ENCODE results near the gene SMIM38. TPM values are rescaled to one million over a fixed set of nuclear protein-coding genes. Genes with fewer than 3 reads are reported as not detected.

The SMIM38 gene
- total RNA-seq, 1 experiment from 2014 or later, result 0.09 TPM

- no peak overlapping the region for H2BK5ac ChIP-seq (ENCODE audit: insufficient read length, low read length)
- H3K9me3 Mint-ChIP-seq, result peaks cover 7 to 11% of the 10 kb centered on the region in 2 experiments; a peak in 3 of 5 replicates
- no peak overlapping the region for H3K23ac ChIP-seq (ENCODE audit: insufficient read length, low read depth, low read length)
- no peaks in the 10 kb centered on the region for H3K79me1 ChIP-seq (ENCODE audit: insufficient read depth, low read depth, low read length, poor library complexity, severe bottlenecking)
- no peaks in the 10 kb centered on the region for H4K20me1 ChIP-seq (ENCODE audit: control insufficient read depth, insufficient read depth, insufficient read length)
- H3K27me3 ChIP-seq (ENCODE audit: insufficient read depth, low read length), result no peaks in the 10 kb centered on the region
- H2BK15ac ChIP-seq (ENCODE audit: low read depth, low read length), result no peak overlapping the region
- TF ChIP-seq, protein P1, sequence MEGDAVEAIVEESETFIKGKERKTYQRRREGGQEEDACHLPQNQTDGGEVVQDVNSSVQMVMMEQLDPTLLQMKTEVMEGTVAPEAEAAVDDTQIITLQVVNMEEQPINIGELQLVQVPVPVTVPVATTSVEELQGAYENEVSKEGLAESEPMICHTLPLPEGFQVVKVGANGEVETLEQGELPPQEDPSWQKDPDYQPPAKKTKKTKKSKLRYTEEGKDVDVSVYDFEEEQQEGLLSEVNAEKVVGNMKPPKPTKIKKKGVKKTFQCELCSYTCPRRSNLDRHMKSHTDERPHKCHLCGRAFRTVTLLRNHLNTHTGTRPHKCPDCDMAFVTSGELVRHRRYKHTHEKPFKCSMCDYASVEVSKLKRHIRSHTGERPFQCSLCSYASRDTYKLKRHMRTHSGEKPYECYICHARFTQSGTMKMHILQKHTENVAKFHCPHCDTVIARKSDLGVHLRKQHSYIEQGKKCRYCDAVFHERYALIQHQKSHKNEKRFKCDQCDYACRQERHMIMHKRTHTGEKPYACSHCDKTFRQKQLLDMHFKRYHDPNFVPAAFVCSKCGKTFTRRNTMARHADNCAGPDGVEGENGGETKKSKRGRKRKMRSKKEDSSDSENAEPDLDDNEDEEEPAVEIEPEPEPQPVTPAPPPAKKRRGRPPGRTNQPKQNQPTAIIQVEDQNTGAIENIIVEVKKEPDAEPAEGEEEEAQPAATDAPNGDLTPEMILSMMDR (conservative IDR thresholded peaks at IDR 0.05), result no peak
- H2BK20ac ChIP-seq (ENCODE audit: low read depth, low read length, poor library complexity, severe bottlenecking), result no peak overlapping the region
- no peak overlapping the region; a peak in 1 of 7 replicates for H3K27ac Mint-ChIP-seq
- no peak overlapping the region for H3K4me3 Mint-ChIP-seq
- no peaks in the 10 kb centered on the region for H3K4me1 ChIP-seq (ENCODE audit: insufficient read depth, low read length)
- H4K91ac ChIP-seq (ENCODE audit: insufficient read length, low read depth, low read length), result peak overlapping the region; percentile 9
- no peak overlapping the region for H2AFZ ChIP-seq (ENCODE audit: low read length)
- peak overlapping the region; percentile 31 for H3K4me2 ChIP-seq (ENCODE audit: insufficient read depth, insufficient read length, low read length)
- no peaks in the 10 kb centered on the region for H3K9me3 ChIP-seq (ENCODE audit: control insufficient read depth, low read depth, low read length)
- peaks cover 16 to 30% of the 10 kb centered on the region in 2 experiments for H3K4me1 Mint-ChIP-seq
- H3K79me2 ChIP-seq (ENCODE audit: insufficient read depth, low read length), result no peaks in the 10 kb centered on the region
- peaks cover 8% of the 10 kb centered on the region for H3K27me3 Mint-ChIP-seq (ENCODE audit: low read depth)
- H2BK12ac ChIP-seq (ENCODE audit: insufficient read length, low read depth, low read length), result no peak overlapping the region
- no peak overlapping the region for H4K5ac ChIP-seq (ENCODE audit: insufficient read length, low read depth, low read length)
- no peak overlapping the region for H4K8ac ChIP-seq (replicated peaks; ENCODE audit: insufficient read length, low read depth, low read length)
- H3K36me3 Mint-ChIP-seq (ENCODE audit: insufficient read depth in 1 of 3, low read depth in 3 of 3), result peaks cover 0 to 5% (median 0%) of the 10 kb centered on the region in 3 experiments; a peak in 1 of 7 replicates
- no peak overlapping the region for H2AK5ac ChIP-seq (ENCODE audit: insufficient read length, low read length)
- H3K23me2 ChIP-seq (ENCODE audit: insufficient read length, low read depth, low read length, poor library complexity, severe bottlenecking), result no peaks in the 10 kb centered on the region
- no peak overlapping the region for H2BK120ac ChIP-seq (ENCODE audit: low read depth, low read length, poor library complexity, severe bottlenecking)
- H3K14ac ChIP-seq (ENCODE audit: insufficient read depth, low read length), result no peak overlapping the region
- no peak overlapping the region for H3K18ac ChIP-seq (ENCODE audit: insufficient read length, low read depth, low read length)
- no peak overlapping the region for H3K27ac ChIP-seq (ENCODE audit: insufficient read length, low read depth, low read length)
- no peak overlapping the region for H3K9ac ChIP-seq (ENCODE audit: extremely low read depth, insufficient read length, low read length)
- WGBS (ENCODE audit: extremely low coverage, insufficient read length, low lambda C conversion rate), result no CpG with 5 or more reads among the region's 9 CpGs
- H3K56ac ChIP-seq (ENCODE audit: insufficient read length, low read depth, low read length), result no peak overlapping the region
- no peak overlapping the region for H3T11ph ChIP-seq (ENCODE audit: low read length)
- no peak overlapping the region for H3K4ac ChIP-seq (ENCODE audit: low read depth, low read length)
- DNase-seq, result no peak
Observed at GRCh38 chr11:69122326-69122629, 33.5 kb upstream of the SMIM38 start.

Measured in H9 (cell line).